SK-N-MC (cell line): ENCODE data around the gene CACNG1.

Experiments
- EZH2 ChIP-seq: fragments of 200-600 bp; sonication (generic); IDR thresholded peaks from one replicate; pipeline ENCODE4 v1.6.1; 2017; ENCODE audit warnings: antibody characterized with exemption
- POLR2AphosphoS5 ChIP-seq: IDR thresholded peaks from 2 replicates; pipeline ENCODE4 v1.6.1; 2012; ENCODE audit warnings: mild to moderate bottlenecking, low read depth, low read length, borderline replicate concordance

DNA sequence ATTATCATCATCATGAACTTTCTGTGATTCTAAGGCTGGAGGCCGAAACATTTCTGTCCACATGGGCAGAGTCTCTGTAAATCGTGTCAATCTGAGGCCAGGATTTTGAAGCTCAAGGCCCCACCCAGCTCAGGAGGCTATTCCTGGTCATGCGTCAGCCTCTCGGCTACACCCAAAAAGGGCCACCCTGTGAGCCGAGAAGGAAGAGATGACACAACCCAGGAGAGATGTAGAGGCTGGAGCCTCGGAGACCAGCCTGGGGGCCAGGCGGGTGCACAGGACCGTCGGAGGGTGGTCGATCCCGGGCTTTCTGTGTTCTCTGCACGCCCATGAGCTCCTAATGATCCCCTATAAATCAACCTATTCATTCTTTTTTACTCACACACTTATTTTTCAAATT is 1.1 kb upstream of the CACNG1 start:
- TF ChIP-seq POLR2AphosphoS5: no peak
- no peak for TF ChIP-seq EZH2
